ENCODE measurements around the gene FABP1. TPM values are rescaled to one million over a fixed set of nuclear protein-coding genes. Genes with fewer than 3 reads are reported as not detected.

FABP1 gene
- total and polyA plus RNA-seq, 9 of the 15 experiments (the other 6 are each of a cell fraction or from before 2014, with no cell fraction given), result 0.64 TPM; not detected in 8

DNA sequence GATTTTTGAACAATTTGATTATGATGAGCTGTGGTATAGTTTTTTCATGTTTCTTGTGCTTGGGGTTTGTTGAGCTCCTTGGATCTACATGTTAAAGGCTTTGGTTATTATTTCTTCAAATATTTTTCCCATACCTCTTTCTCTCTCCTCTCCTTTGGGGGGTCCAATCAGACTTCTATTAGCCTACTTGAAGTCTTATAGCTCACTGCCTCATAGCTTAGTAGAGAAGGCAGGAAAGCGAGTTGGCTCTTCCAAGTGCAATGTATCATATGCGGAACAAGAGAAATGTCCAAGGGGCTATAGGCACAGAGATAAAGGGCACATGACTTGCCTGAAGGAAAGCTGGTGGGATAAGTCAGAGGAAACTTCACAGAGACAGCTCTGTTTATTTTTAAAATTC, 14.1 kb upstream of the FABP1 start:
- TF ChIP-seq, protein P1, sequence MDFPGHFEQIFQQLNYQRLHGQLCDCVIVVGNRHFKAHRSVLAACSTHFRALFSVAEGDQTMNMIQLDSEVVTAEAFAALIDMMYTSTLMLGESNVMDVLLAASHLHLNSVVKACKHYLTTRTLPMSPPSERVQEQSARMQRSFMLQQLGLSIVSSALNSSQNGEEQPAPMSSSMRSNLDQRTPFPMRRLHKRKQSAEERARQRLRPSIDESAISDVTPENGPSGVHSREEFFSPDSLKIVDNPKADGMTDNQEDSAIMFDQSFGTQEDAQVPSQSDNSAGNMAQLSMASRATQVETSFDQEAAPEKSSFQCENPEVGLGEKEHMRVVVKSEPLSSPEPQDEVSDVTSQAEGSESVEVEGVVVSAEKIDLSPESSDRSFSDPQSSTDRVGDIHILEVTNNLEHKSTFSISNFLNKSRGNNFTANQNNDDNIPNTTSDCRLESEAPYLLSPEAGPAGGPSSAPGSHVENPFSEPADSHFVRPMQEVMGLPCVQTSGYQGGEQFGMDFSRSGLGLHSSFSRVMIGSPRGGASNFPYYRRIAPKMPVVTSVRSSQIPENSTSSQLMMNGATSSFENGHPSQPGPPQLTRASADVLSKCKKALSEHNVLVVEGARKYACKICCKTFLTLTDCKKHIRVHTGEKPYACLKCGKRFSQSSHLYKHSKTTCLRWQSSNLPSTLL (IDR thresholded peaks at IDR 0.05), result no peak
- TF ChIP-seq POLR2H (tag; IDR thresholded peaks at IDR 0.05; ENCODE audit: low read depth) (no peak), BRD4 (IDR thresholded peaks at IDR 0.05) (no peak)
- H3K9ac ChIP-seq (ENCODE audit: insufficient read depth in 1 of 2, low read depth in 2 of 2, low read length in 2 of 2), result no peak overlapping the region
- CTCF ChIA-PET (ENCODE audit: low intra/inter-chr PET ratio), result no interaction called here
- H3K27me3 ChIP-seq (ENCODE audit: control insufficient read depth in 2 of 2, insufficient read depth in 2 of 2, low read length in 2 of 2), result peaks cover 5 to 11% of the 10 kb centered on the region in 2 experiments; a peak in 3 of 5 replicates
- no peaks in the 10 kb centered on the region for H3K4me1 ChIP-seq (replicated peaks in 1 of 2; ENCODE audit: control insufficient read depth in 2 of 2, insufficient read depth in 2 of 2, low read length in 2 of 2)
- intact Hi-C loops (cut with micrococcal nuclease) (no loop called here), in situ Hi-C loops (cut with MboI) (no loop called here)
- DNase-seq (ENCODE audit: extremely low read depth in 1 of 4, low spot score in 3 of 4) (no peak), FAIRE-seq (no peak), ATAC-seq (no peak)
- no peaks in the 10 kb centered on the region for H3K9me3 ChIP-seq (replicated peaks; ENCODE audit: control insufficient read depth, insufficient read depth, low read depth, low read length)
- no peak overlapping the region for H2AFZ ChIP-seq (ENCODE audit: low read depth, low read length)
- BruUV-seq (replicated peaks), result no TSS peak
- no peaks in the 10 kb centered on the region for H4K20me1 ChIP-seq (replicated peaks; ENCODE audit: control insufficient read depth, insufficient read depth, low read length)
- no peak overlapping the region for H3K27ac ChIP-seq (ENCODE audit: extremely low read depth, low read depth, low read length)
- POLR2A ChIA-PET, result no interaction called here
- no peaks in the 10 kb centered on the region for H3K9me1 ChIP-seq (ENCODE audit: control insufficient read depth, insufficient read depth, low read length)
- no peak overlapping the region for H3K4me2 ChIP-seq (ENCODE audit: insufficient read depth, low read length)
- H3K79me2 ChIP-seq (ENCODE audit: control insufficient read depth, insufficient read depth, low read length), result no peaks in the 10 kb centered on the region
- WGBS (ENCODE audit: insufficient coverage, low coverage, missing lambda C conversion rate), result 10% methylated on average over 2 of the region's 2 CpGs
- no peaks in the 10 kb centered on the region for H3K36me3 ChIP-seq (ENCODE audit: control insufficient read depth, insufficient read depth, low read length)
- H3K4me3 ChIP-seq, result no peak overlapping the region

DNA sequence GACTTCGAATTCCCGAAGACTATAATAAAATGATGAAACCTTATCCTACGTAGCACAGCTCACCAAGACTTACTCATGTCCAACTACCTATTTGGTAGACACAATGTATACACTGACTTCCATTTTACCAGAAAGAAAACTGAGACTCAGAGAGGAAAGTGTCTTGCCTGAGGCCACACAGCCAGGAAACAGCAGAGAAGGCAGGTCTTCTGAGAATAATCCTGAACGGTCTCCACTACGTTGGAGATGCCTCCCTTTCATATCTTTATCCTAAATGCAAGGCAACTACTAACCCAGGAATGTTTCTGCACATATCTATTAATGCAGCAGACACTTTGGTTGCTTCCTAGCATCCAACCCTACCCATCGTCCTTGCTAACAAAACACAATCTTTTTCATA, 11.9 kb upstream of the FABP1 start:
- Histone ChIP-seq H3K79me2 (ENCODE audit: control insufficient read depth, insufficient read depth, low read length) (no peaks in the 10 kb centered on the region), H3K4me2 (ENCODE audit: insufficient read depth, low read length) (no peak overlapping the region), H3K4me1 (replicated peaks in 1 of 2; ENCODE audit: control insufficient read depth in 2 of 2, insufficient read depth in 2 of 2, low read length in 2 of 2) (no peaks in the 10 kb centered on the region), H2AFZ (ENCODE audit: low read depth, low read length) (no peak overlapping the region), H3K27me3 (ENCODE audit: control insufficient read depth in 2 of 2, insufficient read depth in 2 of 2, low read length in 2 of 2) (peaks cover 9 to 18% of the 10 kb centered on the region in 2 experiments; a peak in 4 of 5 replicates), H4K20me1 (replicated peaks; ENCODE audit: control insufficient read depth, insufficient read depth, low read length) (no peaks in the 10 kb centered on the region), H3K27ac (ENCODE audit: extremely low read depth, low read depth, low read length) (no peak overlapping the region), H3K36me3 (ENCODE audit: control insufficient read depth, insufficient read depth, low read length) (no peaks in the 10 kb centered on the region), H3K9ac (ENCODE audit: insufficient read depth in 1 of 2, low read depth in 2 of 2, low read length in 2 of 2) (no peak overlapping the region), H3K9me1 (ENCODE audit: control insufficient read depth, insufficient read depth, low read length) (no peaks in the 10 kb centered on the region), H3K4me3 (no peak overlapping the region), H3K9me3 (replicated peaks; ENCODE audit: control insufficient read depth, insufficient read depth, low read depth, low read length) (no peaks in the 10 kb centered on the region)
- BruUV-seq (replicated peaks), result no TSS peak
- DNase-seq (ENCODE audit: extremely low read depth in 1 of 4, low spot score in 3 of 4) (no peak), ATAC-seq (no peak), FAIRE-seq (no peak)
- CTCF ChIA-PET (ENCODE audit: low intra/inter-chr PET ratio), result no interaction called here
- in situ Hi-C loops (cut with MboI), result no loop called here
- POLR2A ChIA-PET, result no interaction called here
- intact Hi-C loops (cut with micrococcal nuclease), result loop anchor here (1.0 kb wide), 1 partner anchor 17 kb away; no protein-coding TSS in a partner anchor
- WGBS (ENCODE audit: insufficient coverage, low coverage, missing lambda C conversion rate), result 3% methylated on average over 6 of the region's 6 CpGs
- TF ChIP-seq ZBTB8A (IDR thresholded peaks at IDR 0.05; ENCODE audit: partially characterized antibody) (no peak), HIVEP1 (CRISPR knock-in tag; IDR thresholded peaks at IDR 0.05) (no peak)

Measured in K562 (cell line).